GM21576 (cell line): ENCODE measurements around the gene ACSF3.

ENCODE experiments used
- ATAC-seq: cut with Tn5 transposase; IDR thresholded peaks from one replicate; pipeline ENCODE4 v1.9.1; 2021; ENCODE audit warnings: mild to moderate bottlenecking, moderate library complexity; ENCODE audit not compliant: unreplicated experiment

ACSF3 gene

GRCh38 chr16:89171216-89172170 is 77.8 kb downstream of the ACSF3 start, which contains the start of gene CDH15:
TSS of gene CDH15 (plus strand) at chr16:89171748. CDS start at chr16:89171832, 84 bp downstream.
- peak; percentile 74 for ATAC-seq

DNA sequence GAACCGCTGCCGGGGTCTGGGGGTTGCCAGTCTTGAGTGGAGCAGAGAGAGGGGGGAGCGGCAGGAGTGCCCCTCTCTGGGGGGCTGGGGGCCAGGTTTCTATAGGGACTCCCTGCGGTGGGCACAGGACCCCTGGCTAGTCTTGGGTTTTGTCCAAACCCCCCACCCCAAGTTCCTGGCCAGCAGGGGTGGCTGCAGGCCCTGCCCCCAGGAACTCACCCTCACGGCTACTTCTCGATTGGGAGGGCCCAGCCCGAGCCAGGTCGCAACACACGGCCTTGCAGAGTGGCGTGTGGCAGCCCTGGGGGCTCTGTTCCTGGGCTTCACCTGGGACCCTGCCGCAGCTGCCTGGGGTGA is 78.5 kb downstream of the ACSF3 start:
- ATAC-seq: no peak

DNA sequence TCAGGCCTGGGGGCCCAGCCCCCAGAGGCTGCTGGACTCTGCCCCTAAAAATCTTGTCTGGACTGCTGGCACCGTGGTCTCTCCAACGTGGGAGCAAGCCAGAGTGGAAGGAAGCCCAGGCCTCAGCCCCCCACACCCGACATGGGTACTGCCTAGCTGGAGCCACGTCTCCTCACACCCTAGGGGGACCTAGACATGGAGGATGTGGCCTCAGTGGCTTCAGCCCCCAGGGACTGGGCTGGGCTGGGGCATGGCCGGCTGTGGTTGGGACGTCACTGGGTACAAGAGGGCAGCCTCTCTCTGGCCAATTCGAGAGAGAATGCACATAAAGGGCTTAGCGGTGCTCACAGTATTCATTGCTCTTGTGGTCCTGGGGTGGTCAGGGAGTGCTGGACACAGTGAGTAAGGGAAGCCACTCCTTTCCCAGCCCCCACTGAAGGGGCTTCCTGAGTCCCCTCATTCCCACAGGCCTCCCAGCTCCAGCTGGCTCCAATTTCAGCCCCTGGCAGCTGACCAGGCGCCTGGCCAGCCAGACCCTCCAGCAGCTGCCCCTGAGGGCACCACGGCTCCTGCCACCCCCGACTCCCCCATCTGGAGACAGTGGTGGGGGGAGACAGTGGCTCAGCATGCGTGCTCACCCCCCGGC is 79.0 kb downstream of the ACSF3 start:
- no peak for ATAC-seq

- ATAC-seq: no peak
Observed at GRCh38 chr16:89173174-89173921, 79.7 kb downstream of the ACSF3 start.

DNA sequence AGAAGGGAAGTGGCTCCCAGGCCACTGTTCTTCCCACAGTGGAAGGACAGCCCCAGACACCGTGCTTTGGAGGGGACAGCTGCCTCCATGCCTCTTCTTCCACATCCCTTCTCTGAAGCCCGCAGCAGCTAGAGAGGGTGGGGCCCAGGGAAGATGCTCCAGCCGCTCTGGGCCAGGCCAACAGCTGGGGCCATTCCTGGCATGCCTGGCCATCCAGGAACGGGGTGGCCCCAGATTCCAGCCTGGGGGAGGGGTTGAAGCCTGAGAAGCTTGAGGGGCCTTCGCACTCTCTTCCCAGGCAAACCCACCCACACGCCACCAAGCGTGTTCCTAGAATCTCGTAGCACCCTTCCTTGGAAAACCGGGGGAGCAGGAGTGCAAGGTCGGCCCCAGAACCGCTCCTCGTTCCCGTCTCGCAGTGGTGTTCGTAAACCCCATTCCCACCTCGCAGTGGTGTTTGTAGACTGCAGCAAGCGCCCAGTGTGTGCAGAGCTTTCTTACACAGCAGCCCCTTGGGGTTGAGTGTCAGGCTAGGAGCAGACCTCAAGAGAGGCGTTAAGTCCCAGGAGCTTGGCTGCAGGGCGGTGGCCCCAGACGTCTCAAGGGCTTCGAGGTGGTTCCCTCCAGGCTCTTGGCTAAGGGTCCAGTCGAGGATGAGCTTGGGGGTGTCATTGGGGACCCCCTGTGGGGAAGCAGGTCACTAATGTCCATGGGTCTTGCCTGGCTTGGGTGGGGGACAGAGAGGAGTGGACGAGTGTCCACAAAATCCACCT is 80.6 kb downstream of the ACSF3 start:
- ATAC-seq: no peak

- ATAC-seq: no peak
Observed at GRCh38 chr16:89174877-89175276, 81.2 kb downstream of the ACSF3 start.

- ATAC-seq: no peak
Observed at GRCh38 chr16:89175280-89176146, 81.9 kb downstream of the ACSF3 start.

- no peak for ATAC-seq
Observed at GRCh38 chr16:89176147-89176690, 82.6 kb downstream of the ACSF3 start.

GRCh38 chr16:89176717-89177116 is 83.1 kb downstream of the ACSF3 start:
- ATAC-seq: no peak

DNA sequence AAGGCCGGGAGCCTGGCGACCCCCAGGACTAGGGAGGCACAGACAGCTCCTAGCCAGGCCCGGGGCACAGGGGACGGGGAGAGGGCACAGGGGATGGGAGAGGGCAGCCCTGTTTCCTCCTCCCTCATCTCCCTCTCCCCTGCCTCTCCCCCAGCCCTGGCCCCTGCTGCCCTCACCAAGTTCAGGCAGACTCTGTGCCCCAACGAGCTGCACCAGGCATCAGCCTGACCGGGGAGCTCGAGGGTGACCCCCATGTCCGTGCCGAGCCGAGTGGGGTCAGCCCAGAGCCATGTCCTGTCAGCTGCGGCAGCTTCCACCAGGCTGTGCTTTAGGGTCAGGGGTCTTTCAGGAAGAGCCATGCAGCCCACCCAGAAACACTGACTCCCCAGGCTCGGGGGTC is 83.8 kb downstream of the ACSF3 start:
- no peak for ATAC-seq

DNA sequence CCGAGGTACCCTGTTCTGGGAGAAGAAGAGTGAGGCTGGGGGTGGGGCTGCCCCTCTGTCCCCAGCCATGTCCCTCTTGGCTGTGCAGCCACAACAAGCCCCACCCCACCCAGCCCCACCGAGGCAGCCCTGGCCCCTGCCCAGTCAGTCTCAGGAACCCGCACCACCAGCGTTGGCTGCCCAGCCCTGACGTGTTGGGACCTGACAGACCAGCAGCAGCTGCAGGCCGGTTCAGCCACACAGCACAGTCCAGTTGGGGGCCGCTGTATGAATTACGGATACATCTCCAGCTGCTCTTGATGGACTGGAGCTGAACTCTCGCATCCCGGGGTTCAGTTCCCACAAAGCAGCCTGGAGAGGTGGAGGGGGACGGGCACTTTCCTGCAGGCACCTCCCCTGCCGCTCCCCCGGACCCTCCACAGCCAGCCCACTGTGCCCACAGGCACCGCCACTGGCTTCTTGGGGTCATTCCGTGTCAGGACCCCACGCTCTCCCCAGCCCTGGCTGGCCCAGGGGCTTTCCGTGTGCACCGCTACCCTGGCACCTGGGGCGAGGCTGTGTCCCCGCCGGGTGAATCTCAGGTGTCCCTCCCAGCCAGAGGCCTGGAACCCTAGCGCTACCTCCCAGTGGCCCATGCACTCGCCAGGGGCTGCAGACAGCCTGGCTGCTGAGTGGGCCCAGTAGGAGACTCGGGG is 84.9 kb downstream of the ACSF3 start:
- ATAC-seq: no peak

- no peak for ATAC-seq
Observed at GRCh38 chr16:89179148-89179484, 85.5 kb downstream of the ACSF3 start.

DNA sequence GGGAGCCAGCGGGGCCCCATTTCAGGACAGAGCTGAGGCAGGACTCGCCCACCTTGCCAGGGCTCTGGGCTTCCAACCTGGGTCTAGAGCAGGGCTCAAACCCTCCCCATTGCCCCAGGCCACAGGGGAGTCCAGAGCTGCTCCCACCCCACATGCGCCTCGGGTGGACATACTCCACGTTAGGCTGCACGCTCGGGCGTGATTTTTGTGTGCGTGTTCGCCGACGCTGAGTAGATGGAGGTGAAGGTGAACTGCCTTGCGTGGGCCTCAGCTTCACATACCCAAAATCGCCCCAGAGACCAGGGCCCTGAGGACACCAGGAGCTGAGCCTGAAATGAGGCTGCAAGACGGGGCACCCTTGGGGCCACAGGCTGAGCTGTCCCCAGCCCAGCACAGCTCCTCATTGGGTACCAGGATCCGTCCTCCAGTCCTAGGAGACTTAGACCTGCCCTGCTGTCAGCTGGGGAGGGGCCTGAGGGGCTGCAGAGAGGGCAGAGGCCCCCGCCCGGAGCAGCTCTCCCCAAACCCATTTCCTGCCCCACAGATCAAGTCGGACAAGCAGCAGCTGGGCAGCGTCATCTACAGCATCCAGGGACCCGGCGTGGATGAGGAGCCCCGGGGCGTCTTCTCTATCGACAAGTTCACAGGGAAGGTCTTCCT is 86.1 kb downstream of the ACSF3 start:
- no peak for ATAC-seq

DNA sequence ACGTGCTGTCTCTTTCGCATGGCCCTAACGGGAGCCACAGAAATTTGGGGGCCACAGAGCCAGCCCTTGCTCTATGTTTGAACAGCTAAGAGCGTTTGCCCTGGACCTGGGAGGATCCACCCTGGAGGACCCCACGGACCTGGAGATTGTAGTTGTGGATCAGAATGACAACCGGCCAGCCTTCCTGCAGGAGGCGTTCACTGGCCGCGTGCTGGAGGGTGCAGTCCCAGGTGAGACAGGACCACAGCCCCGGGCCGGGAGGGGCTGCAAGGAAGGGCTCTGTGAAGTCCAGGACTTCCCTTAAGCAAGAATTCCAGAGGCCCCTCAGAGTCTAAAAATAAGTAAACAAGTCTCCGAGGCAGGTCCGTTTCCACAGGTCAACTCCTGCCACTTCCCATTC is 89.8 kb downstream of the ACSF3 start:
- ATAC-seq: no peak

- ATAC-seq: no peak
Observed at GRCh38 chr16:89183975-89184676, 90.5 kb downstream of the ACSF3 start.

GRCh38 chr16:89184677-89184932 is 91.0 kb downstream of the ACSF3 start:
- no peak for ATAC-seq

- no peak for ATAC-seq
Observed at GRCh38 chr16:89184933-89185794, 91.5 kb downstream of the ACSF3 start.
